Neural progenitor cell (in vitro differentiated cells): ENCODE measurements around the gene SLC46A2.

Experiments used
- EZH2 ChIP-seq: fragments of 200-600 bp; sonication (generic); IDR thresholded peaks from 2 replicates; pipeline ENCODE4 v1.6.1; 2017; ENCODE audit warnings: antibody characterized with exemption, mild to moderate bottlenecking, moderate library complexity
- EZH2phosphoT487 ChIP-seq: fragments of 200-600 bp; sonication (generic); IDR thresholded peaks from 2 replicates; pipeline ENCODE4 v1.6.1; 2017; ENCODE audit warnings: antibody characterized with exemption
- TF ChIP-seq, protein P1 (sequence below): fragments of 200-600 bp; sonication (generic); IDR thresholded peaks from 2 replicates; pipeline ENCODE4 v1.5.1; 2017; ENCODE audit warnings: antibody characterized with exemption, mild to moderate bottlenecking

- TF ChIP-seq, protein P1, sequence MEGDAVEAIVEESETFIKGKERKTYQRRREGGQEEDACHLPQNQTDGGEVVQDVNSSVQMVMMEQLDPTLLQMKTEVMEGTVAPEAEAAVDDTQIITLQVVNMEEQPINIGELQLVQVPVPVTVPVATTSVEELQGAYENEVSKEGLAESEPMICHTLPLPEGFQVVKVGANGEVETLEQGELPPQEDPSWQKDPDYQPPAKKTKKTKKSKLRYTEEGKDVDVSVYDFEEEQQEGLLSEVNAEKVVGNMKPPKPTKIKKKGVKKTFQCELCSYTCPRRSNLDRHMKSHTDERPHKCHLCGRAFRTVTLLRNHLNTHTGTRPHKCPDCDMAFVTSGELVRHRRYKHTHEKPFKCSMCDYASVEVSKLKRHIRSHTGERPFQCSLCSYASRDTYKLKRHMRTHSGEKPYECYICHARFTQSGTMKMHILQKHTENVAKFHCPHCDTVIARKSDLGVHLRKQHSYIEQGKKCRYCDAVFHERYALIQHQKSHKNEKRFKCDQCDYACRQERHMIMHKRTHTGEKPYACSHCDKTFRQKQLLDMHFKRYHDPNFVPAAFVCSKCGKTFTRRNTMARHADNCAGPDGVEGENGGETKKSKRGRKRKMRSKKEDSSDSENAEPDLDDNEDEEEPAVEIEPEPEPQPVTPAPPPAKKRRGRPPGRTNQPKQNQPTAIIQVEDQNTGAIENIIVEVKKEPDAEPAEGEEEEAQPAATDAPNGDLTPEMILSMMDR: no peak
- TF ChIP-seq EZH2: no peak
- no peak for TF ChIP-seq EZH2phosphoT487
Observed at GRCh38 chr9:112885324-112885723, 5.4 kb downstream of the SLC46A2 start.
